HepG2 (cell line): ENCODE data around the gene NSD2. TPM values are rescaled to one million over a fixed set of nuclear protein-coding genes. Genes with fewer than 3 reads are reported as not detected.

Experiments
- MED13 ChIP-seq: sonication (generic); formaldehyde crosslinking; IDR thresholded peaks from 2 replicates; pipeline ENCODE4 v1.5.0; 2020; ENCODE audit warnings: missing genetic modification reagents
- polyA plus RNA-seq, 8 experiments: library from polyadenylated mRNA; depleted of rRNA in 3 of 8; stranded (reverse) in 7 of 8; unstranded in 1 of 8; fragments of >200 nt; fragmentation: Illumina TruSeq in 4 of 8; extraction: Trizol in 4 of 8; gene quantifications; 2 replicates each; pipeline versions ENCODE4 v1.2.1 to v1.2.3, GENCODE V29; 2011 to 2016; ENCODE audit warnings: low read depth in 4 of 8, missing spikeins in 1 of 8, mixed read lengths in 1 of 8; ENCODE audit not compliant: insufficient read depth in 1 of 8
- total RNA-seq, 5 experiments: library from RNA; depleted of rRNA; stranded (reverse); fragments of >200 nt; fragmentation: Illumina TruSeq; extraction: Trizol; gene quantifications; 2 replicates each; pipeline ENCODE4 v1.2.3, GENCODE V29; 2016; ENCODE audit warnings: low read depth in 1 of 5
- TF ChIP-seq, protein P1 (sequence below): sonication (generic); formaldehyde crosslinking; IDR thresholded peaks from 2 replicates; pipeline ENCODE4 v1.5.1; 2020; ENCODE audit warnings: mild to moderate bottlenecking, missing genetic modification reagents, moderate library complexity
- TF ChIP-seq, protein P2 (sequence below): sonication (generic); formaldehyde crosslinking; IDR thresholded peaks from 2 replicates; pipeline ENCODE4 v1.9.0; 2021; ENCODE audit warnings: missing genetic modification reagents, mild to moderate bottlenecking, borderline replicate concordance
- TF ChIP-seq, protein P3 (sequence below): sonication (generic); formaldehyde crosslinking; conservative IDR thresholded peaks from 2 replicates; pipeline ENCODE4 v1.4.0; 2020; ENCODE audit warnings: missing genetic modification reagents
- TF ChIP-seq, protein P4 (sequence below), 2 experiments: sonication (generic) in 1 of 2; formaldehyde crosslinking in 1 of 2; IDR thresholded peaks; 2 replicates each; pipeline versions ENCODE4 v1.6.1 to v1.9.0; 2014 to 2022; ENCODE audit warnings: antibody characterized with exemption in 1 of 2, borderline replicate concordance in 1 of 2, inconsistent platforms in 1 of 2, low read depth in 1 of 2, missing genetic modification reagents in 1 of 2
- TF ChIP-seq, protein P5 (sequence below): sonication (generic); formaldehyde crosslinking; conservative IDR thresholded peaks from 2 replicates; pipeline ENCODE4 v1.4.0; 2020; ENCODE audit warnings: missing genetic modification reagents
- TF ChIP-seq, protein P6 (sequence below): sonication (generic); formaldehyde crosslinking; IDR thresholded peaks from 2 replicates; pipeline ENCODE4 v1.4.0; 2020; ENCODE audit warnings: missing genetic modification reagents

NSD2 gene
- total and polyA plus RNA-seq, 2 of the 13 experiments (the other 11 are each of a cell fraction or from before 2014, with no cell fraction given) = 22.0 to 65.9 TPM

DNA sequence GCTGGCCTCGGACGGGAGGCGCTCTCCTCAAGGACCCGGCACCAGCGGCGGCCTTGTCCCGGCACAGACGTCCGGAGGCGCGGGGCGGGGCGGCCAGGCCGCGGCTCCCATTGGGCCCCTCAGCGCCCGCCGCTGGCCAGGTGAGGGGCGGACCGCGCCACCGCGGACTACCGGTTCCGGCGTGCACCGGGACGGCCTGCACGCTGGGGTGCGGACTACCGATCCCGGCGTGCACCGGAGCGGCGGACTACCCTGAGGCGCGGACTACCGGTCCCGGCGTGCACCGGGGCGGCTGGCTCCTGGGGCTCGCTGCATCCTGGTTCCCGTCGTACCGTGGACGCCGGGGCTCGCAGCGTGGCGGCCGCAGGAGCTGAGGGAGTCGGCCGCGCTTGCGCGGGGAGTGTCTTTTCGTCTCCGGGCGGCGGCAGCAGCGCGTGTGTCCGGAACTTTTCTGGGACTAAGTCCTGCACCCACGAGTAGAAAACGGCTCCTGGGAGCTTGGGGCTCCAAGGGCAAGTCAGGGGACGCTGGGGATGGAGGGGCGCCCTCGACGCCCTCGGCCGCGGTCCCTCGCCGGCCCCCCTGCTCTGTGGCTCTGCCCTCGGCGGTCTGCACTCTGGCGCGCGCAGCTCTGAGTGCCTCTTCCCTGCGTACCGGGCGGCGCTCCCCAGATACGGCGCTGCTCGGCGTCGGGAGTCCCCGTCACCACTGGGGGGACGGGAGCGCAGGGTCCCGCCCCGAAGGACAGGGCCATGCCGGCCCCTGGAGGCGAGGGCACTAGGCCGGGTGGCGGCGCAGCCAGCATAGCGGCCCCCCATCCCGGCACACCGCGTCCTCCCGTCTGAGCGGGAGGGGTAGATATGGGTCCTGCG, 14.9 kb upstream of the NSD2 start, which contains the start of gene LETM1 (continued):
- TF ChIP-seq, protein P1, sequence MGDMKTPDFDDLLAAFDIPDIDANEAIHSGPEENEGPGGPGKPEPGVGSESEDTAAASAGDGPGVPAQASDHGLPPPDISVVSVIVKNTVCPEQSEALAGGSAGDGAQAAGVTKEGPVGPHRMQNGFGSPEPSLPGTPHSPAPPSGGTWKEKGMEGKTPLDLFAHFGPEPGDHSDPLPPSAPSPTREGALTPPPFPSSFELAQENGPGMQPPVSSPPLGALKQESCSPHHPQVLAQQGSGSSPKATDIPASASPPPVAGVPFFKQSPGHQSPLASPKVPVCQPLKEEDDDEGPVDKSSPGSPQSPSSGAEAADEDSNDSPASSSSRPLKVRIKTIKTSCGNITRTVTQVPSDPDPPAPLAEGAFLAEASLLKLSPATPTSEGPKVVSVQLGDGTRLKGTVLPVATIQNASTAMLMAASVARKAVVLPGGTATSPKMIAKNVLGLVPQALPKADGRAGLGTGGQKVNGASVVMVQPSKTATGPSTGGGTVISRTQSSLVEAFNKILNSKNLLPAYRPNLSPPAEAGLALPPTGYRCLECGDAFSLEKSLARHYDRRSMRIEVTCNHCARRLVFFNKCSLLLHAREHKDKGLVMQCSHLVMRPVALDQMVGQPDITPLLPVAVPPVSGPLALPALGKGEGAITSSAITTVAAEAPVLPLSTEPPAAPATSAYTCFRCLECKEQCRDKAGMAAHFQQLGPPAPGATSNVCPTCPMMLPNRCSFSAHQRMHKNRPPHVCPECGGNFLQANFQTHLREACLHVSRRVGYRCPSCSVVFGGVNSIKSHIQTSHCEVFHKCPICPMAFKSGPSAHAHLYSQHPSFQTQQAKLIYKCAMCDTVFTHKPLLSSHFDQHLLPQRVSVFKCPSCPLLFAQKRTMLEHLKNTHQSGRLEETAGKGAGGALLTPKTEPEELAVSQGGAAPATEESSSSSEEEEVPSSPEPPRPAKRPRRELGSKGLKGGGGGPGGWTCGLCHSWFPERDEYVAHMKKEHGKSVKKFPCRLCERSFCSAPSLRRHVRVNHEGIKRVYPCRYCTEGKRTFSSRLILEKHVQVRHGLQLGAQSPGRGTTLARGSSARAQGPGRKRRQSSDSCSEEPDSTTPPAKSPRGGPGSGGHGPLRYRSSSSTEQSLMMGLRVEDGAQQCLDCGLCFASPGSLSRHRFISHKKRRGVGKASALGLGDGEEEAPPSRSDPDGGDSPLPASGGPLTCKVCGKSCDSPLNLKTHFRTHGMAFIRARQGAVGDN (CRISPR knock-in tag) = peak; percentile 88
- TF ChIP-seq, protein P2, sequence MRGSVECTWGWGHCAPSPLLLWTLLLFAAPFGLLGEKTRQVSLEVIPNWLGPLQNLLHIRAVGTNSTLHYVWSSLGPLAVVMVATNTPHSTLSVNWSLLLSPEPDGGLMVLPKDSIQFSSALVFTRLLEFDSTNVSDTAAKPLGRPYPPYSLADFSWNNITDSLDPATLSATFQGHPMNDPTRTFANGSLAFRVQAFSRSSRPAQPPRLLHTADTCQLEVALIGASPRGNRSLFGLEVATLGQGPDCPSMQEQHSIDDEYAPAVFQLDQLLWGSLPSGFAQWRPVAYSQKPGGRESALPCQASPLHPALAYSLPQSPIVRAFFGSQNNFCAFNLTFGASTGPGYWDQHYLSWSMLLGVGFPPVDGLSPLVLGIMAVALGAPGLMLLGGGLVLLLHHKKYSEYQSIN (CRISPR knock-in tag) = no peak
- TF ChIP-seq, protein P3, sequence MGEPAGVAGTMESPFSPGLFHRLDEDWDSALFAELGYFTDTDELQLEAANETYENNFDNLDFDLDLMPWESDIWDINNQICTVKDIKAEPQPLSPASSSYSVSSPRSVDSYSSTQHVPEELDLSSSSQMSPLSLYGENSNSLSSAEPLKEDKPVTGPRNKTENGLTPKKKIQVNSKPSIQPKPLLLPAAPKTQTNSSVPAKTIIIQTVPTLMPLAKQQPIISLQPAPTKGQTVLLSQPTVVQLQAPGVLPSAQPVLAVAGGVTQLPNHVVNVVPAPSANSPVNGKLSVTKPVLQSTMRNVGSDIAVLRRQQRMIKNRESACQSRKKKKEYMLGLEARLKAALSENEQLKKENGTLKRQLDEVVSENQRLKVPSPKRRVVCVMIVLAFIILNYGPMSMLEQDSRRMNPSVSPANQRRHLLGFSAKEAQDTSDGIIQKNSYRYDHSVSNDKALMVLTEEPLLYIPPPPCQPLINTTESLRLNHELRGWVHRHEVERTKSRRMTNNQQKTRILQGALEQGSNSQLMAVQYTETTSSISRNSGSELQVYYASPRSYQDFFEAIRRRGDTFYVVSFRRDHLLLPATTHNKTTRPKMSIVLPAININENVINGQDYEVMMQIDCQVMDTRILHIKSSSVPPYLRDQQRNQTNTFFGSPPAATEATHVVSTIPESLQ (CRISPR knock-in tag) = no peak
- no peak for TF ChIP-seq MED13
- TF ChIP-seq, protein P4, sequence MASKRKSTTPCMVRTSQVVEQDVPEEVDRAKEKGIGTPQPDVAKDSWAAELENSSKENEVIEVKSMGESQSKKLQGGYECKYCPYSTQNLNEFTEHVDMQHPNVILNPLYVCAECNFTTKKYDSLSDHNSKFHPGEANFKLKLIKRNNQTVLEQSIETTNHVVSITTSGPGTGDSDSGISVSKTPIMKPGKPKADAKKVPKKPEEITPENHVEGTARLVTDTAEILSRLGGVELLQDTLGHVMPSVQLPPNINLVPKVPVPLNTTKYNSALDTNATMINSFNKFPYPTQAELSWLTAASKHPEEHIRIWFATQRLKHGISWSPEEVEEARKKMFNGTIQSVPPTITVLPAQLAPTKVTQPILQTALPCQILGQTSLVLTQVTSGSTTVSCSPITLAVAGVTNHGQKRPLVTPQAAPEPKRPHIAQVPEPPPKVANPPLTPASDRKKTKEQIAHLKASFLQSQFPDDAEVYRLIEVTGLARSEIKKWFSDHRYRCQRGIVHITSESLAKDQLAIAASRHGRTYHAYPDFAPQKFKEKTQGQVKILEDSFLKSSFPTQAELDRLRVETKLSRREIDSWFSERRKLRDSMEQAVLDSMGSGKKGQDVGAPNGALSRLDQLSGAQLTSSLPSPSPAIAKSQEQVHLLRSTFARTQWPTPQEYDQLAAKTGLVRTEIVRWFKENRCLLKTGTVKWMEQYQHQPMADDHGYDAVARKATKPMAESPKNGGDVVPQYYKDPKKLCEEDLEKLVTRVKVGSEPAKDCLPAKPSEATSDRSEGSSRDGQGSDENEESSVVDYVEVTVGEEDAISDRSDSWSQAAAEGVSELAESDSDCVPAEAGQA (IDR thresholded peaks at IDR 0.05; ENCODE audit: low read depth) = no peak; the same call in 1 of the 2 replicates
- TF ChIP-seq, protein P4 (CRISPR knock-in tag; IDR thresholded peaks at IDR 0.05; ENCODE audit: borderline replicate concordance) = no peak
- TF ChIP-seq, protein P5, sequence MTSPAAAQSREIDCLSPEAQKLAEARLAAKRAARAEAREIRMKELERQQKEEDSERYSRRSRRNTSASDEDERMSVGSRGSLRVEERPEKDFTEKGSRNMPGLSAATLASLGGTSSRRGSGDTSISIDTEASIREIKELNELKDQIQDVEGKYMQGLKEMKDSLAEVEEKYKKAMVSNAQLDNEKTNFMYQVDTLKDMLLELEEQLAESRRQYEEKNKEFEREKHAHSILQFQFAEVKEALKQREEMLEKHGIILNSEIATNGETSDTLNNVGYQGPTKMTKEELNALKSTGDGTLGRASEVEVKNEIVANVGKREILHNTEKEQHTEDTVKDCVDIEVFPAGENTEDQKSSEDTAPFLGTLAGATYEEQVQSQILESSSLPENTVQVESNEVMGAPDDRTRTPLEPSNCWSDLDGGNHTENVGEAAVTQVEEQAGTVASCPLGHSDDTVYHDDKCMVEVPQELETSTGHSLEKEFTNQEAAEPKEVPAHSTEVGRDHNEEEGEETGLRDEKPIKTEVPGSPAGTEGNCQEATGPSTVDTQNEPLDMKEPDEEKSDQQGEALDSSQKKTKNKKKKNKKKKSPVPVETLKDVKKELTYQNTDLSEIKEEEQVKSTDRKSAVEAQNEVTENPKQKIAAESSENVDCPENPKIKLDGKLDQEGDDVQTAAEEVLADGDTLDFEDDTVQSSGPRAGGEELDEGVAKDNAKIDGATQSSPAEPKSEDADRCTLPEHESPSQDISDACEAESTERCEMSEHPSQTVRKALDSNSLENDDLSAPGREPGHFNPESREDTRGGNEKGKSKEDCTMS = no peak
- TF ChIP-seq, protein P6, sequence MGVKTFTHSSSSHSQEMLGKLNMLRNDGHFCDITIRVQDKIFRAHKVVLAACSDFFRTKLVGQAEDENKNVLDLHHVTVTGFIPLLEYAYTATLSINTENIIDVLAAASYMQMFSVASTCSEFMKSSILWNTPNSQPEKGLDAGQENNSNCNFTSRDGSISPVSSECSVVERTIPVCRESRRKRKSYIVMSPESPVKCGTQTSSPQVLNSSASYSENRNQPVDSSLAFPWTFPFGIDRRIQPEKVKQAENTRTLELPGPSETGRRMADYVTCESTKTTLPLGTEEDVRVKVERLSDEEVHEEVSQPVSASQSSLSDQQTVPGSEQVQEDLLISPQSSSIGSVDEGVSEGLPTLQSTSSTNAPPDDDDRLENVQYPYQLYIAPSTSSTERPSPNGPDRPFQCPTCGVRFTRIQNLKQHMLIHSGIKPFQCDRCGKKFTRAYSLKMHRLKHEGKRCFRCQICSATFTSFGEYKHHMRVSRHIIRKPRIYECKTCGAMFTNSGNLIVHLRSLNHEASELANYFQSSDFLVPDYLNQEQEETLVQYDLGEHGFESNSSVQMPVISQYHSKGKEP = 0 out of 2 replicates have a peak, but pooled peaks have one; percentile 36
